PFSK-1 (cell line): ENCODE results near the gene PTRHD1.

ENCODE experiments used
- FOXP2 ChIP-seq: optimal IDR thresholded peaks from 2 replicates; pipeline ENCODE3; 2011; ENCODE audit warnings: borderline replicate concordance, control low read depth, inconsistent platforms; ENCODE audit not compliant: insufficient read depth; ENCODE audit errors: extremely low read length, extremely low read depth
- POLR2AphosphoS5 ChIP-seq: IDR thresholded peaks from 2 replicates; pipeline ENCODE4 v1.6.1; 2012; ENCODE audit warnings: low read depth, mild to moderate bottlenecking, control low read depth, low read length, moderate library complexity
- REST ChIP-seq, 2 experiments: IDR thresholded peaks; 2 replicates each; pipeline versions ENCODE4 v1.6.1 to v1.8.0; 2011 to 2012; ENCODE audit warnings: low read depth in 2 of 2, low read length in 2 of 2, control low read depth in 1 of 2, inconsistent platforms in 1 of 2, mild to moderate bottlenecking in 1 of 2, moderate library complexity in 1 of 2; ENCODE audit not compliant: insufficient read depth in 1 of 2
- SIN3A ChIP-seq: IDR thresholded peaks from 2 replicates; pipeline ENCODE4 v1.6.1; 2012; ENCODE audit warnings: mild to moderate bottlenecking, low read length, moderate library complexity, borderline replicate concordance; ENCODE audit not compliant: insufficient read depth
- TAF1 ChIP-seq: IDR thresholded peaks from 2 replicates; pipeline ENCODE4 v1.6.1; 2012; ENCODE audit warnings: low read length, control low read depth, borderline replicate concordance; ENCODE audit not compliant: insufficient read depth

The PTRHD1 gene

DNA sequence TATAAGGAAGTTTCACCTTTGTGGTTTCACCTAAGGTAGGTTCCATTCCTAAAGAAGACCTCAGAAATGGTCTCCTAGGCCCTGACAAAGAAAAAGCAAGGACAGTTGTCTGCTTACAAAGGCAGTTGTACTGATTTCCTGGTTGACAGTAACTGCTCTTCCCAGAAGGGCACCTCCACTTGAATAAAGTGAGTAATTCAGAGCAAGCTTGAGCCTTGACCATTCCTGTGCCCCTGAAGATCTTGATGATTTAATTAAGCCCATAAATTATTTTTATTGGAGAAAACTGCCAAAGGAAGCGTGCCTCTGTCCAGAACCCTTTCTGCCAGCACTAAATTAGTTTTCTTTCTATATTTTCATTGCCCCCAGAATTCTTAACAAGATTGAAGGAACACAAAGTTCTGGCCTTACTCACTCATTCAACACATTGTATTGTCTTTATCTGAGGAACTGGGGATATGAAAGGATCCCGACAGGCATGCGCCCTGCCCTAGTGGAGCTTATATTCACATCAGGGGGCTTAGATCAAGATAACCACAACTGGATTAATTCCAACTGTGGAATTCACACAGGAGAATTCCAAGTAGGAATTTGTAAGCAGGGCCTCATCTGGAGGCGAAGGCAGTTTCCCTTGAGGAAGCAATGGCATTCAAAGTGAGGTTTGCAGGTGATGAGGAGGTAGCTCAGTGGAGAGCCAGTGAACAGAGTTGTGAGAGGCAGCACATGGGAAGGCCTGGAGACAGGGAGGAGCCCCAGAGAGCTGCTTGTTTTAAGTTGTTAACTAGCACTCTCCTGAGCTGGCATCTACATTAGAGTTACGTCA, 21.2 kb downstream of the PTRHD1 start:
- TF ChIP-seq REST (IDR thresholded peaks at IDR 0.05; ENCODE audit: insufficient read depth in 1 of 2, low read depth in 2 of 2, low read length in 2 of 2) (no peak), POLR2AphosphoS5 (no peak), SIN3A (no peak), TAF1 (no peak), FOXP2 (no peak)

GRCh38 chr2:24771061-24771460, 22.1 kb downstream of the PTRHD1 start:
- TF ChIP-seq REST (IDR thresholded peaks at IDR 0.05; ENCODE audit: insufficient read depth in 1 of 2, low read depth in 2 of 2, low read length in 2 of 2), result no peak
- TF ChIP-seq SIN3A, result no peak
- no peak for TF ChIP-seq TAF1
- TF ChIP-seq FOXP2, result no peak
- no peak for TF ChIP-seq POLR2AphosphoS5

DNA sequence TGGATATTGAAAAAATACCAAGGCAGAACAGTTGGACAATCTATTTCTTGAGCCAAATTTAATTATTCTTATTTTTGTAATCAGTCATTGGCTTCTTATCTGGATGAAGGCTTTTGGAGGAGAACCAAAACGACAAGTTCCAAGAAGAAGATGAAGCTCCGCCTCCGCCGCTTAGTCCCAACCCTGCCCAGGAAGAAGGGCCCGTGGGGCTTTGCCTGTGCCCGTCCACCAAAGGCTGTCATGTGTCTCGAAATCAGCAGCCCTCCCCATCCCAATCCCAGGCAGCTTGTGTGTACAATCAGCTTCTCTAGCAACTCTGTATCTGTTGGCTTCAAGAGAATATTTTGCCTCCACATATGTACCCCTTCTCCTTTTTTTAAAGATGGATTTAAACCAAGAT, 24.6 kb downstream of the PTRHD1 start:
- no peak for TF ChIP-seq FOXP2
- TF ChIP-seq POLR2AphosphoS5, result no peak
- TF ChIP-seq TAF1, result no peak
- TF ChIP-seq SIN3A, result no peak
- TF ChIP-seq REST (IDR thresholded peaks at IDR 0.05; ENCODE audit: insufficient read depth in 1 of 2, low read depth in 2 of 2, low read length in 2 of 2), result no peak

- no peak for TF ChIP-seq REST (IDR thresholded peaks at IDR 0.05; ENCODE audit: insufficient read depth in 1 of 2, low read depth in 2 of 2, low read length in 2 of 2)
- no peak for TF ChIP-seq SIN3A
- no peak for TF ChIP-seq POLR2AphosphoS5
- TF ChIP-seq FOXP2, result no peak
- TF ChIP-seq TAF1, result no peak
These were observed 25.2 kb downstream of the PTRHD1 start for GRCh38 chr2:24768013-24768412.

DNA sequence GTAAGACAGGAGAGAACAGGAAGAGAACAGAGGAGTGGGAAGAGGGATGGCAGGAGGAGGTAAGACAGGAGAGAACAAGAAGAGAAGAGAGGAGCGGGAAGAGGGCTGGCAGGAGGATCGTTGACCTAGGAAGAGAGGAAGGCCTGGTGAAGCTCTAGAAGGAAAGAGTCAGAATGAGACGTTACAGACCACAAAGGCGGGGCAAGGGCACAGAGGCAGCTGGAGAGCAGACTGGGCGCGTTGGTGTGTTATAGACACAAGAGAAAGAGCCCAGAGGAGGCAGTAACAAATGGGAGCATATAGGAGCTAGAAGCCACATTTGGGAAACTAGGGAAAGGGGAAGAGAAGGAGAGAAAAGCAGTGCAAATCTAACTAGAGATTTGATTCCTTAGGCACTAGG, 26.6 kb downstream of the PTRHD1 start:
- TF ChIP-seq POLR2AphosphoS5 (no peak), SIN3A (no peak), FOXP2 (no peak), TAF1 (no peak), REST (IDR thresholded peaks at IDR 0.05; ENCODE audit: insufficient read depth in 1 of 2, low read depth in 2 of 2, low read length in 2 of 2) (no peak)
